K562 (cell line): ENCODE results near the gene SCAMP3. TPM values are rescaled to one million over a fixed set of nuclear protein-coding genes. Genes with fewer than 3 reads are reported as not detected.

Source experiments
- ELK1 ChIP-seq: sonication (generic); formaldehyde crosslinking; IDR thresholded peaks from 2 replicates; pipeline ENCODE4 v1.8.1; 2022; ENCODE audit warnings: missing genetic modification reagents
- FOXJ2 ChIP-seq: fragments of 200-800 bp; sonication (Bioruptor generic); IDR thresholded peaks from 2 replicates; pipeline ENCODE4 v1.6.1; 2016; ENCODE audit warnings: missing genetic modification characterization, missing compliant biosample characterization
- HDAC2 ChIP-seq: fragments of 450-650 bp; IDR thresholded peaks from 2 replicates; pipeline ENCODE4 v1.6.1; 2016; ENCODE audit warnings: mild to moderate bottlenecking
- HLTF ChIP-seq: fragments of 450-650 bp; IDR thresholded peaks from 2 replicates; pipeline ENCODE4 v1.6.1; 2016
- HNRNPLL ChIP-seq: fragments of 200-400 bp; formaldehyde crosslinking; IDR thresholded peaks from 2 replicates; pipeline ENCODE4 v1.6.1; 2017; ENCODE audit warnings: low read length, low read depth, mild to moderate bottlenecking; ENCODE audit not compliant: poor library complexity, severe bottlenecking
- ILK ChIP-seq: fragments of 450-650 bp; IDR thresholded peaks from 2 replicates; pipeline ENCODE4 v1.6.1; 2016; ENCODE audit warnings: missing genetic modification characterization, low read depth, mild to moderate bottlenecking, missing compliant biosample characterization, moderate library complexity, borderline replicate concordance
- MAFG ChIP-seq: fragments of 450-650 bp; conservative IDR thresholded peaks from 2 replicates; pipeline ENCODE4 v1.6.1; 2016; ENCODE audit warnings: missing genetic modification characterization, missing compliant biosample characterization
- NR2C2 ChIP-seq, 2 experiments: fragments of 200-800 bp in 1 of 2; sonication (Bioruptor generic) in 1 of 2; sonication (generic) in 1 of 2; formaldehyde crosslinking in 1 of 2; IDR thresholded peaks; 2 replicates each; pipeline versions ENCODE4 v1.6.1 to v1.8.0; 2016 to 2022; ENCODE audit warnings: mild to moderate bottlenecking in 1 of 2, missing compliant biosample characterization in 1 of 2, missing genetic modification characterization in 1 of 2, missing genetic modification reagents in 1 of 2
- PCBP2 ChIP-seq: fragments of 200-400 bp; formaldehyde crosslinking; IDR thresholded peaks from 2 replicates; pipeline ENCODE4 v1.6.1; 2018; ENCODE audit warnings: low read length, low read depth, mild to moderate bottlenecking, moderate library complexity; ENCODE audit not compliant: poor library complexity, severe bottlenecking
- PKNOX1 ChIP-seq: fragments of 450-650 bp; IDR thresholded peaks from 2 replicates; pipeline ENCODE4 v1.6.1; 2016
- POLR3G ChIP-seq: IDR thresholded peaks from 2 replicates; pipeline ENCODE4 v1.6.1; 2011; ENCODE audit not compliant: insufficient read length, insufficient replicate concordance; ENCODE audit errors: extremely low read depth
- POU5F1 ChIP-seq: fragments of 150-350 bp; IDR thresholded peaks from 2 replicates; pipeline ENCODE4 v1.6.1; 2014; ENCODE audit warnings: borderline replicate concordance, low read length, low read depth, mild to moderate bottlenecking; ENCODE audit not compliant: partially characterized antibody
- RB1 ChIP-seq: fragments of 450-650 bp; IDR thresholded peaks from 2 replicates; pipeline ENCODE4 v1.6.1; 2017; ENCODE audit warnings: low read depth, mild to moderate bottlenecking
- RFX7 ChIP-seq: fragments of 250-450 bp; sonication (Bioruptor Pico); IDR thresholded peaks from 2 replicates; pipeline ENCODE4 v1.5.1; 2021; ENCODE audit warnings: mild to moderate bottlenecking
- ZBTB7A ChIP-seq: IDR thresholded peaks from 2 replicates; pipeline ENCODE4 v1.6.1; 2011; ENCODE audit warnings: low read depth, mild to moderate bottlenecking, low read length, moderate library complexity, borderline replicate concordance; ENCODE audit not compliant: control insufficient read depth
- ZNF217 ChIP-seq: sonication (generic); formaldehyde crosslinking; IDR thresholded peaks from 2 replicates; pipeline ENCODE4 v1.8.0; 2022; ENCODE audit warnings: mild to moderate bottlenecking, missing genetic modification reagents
- ZNF224 ChIP-seq: sonication (generic); formaldehyde crosslinking; IDR thresholded peaks from 2 replicates; pipeline ENCODE4 v1.8.0; 2022; ENCODE audit warnings: mild to moderate bottlenecking, missing genetic modification reagents
- ZNF23 ChIP-seq: fragments of 250-450 bp; sonication (Bioruptor Pico); IDR thresholded peaks from 2 replicates; pipeline ENCODE4 v1.4.0; 2020; ENCODE audit warnings: mild to moderate bottlenecking
- ZNF408 ChIP-seq: fragments of 250-450 bp; sonication (Bioruptor Pico); IDR thresholded peaks from 2 replicates; pipeline ENCODE4 v1.4.0; 2020; ENCODE audit warnings: low read depth, mild to moderate bottlenecking, moderate library complexity
- polyA plus RNA-seq, 8 experiments: library from polyadenylated mRNA; depleted of rRNA in 4 of 8; stranded (reverse) in 5 of 8; unstranded in 3 of 8; fragments of >200 nt; fragmentation: Nextera tagmentation in 2 of 8; fragmentation: Illumina TruSeq in 1 of 8; extraction: Ambion mirVana in 2 of 8; extraction: Trizol in 1 of 8; gene quantifications; 2 replicates each; pipeline versions ENCODE4 v1.2.1 to v1.2.3, GENCODE V29; 2011 to 2014; ENCODE audit warnings: inconsistent platforms in 1 of 8, missing spikeins in 1 of 8
- total RNA-seq, 7 experiments: library from RNA; depleted of rRNA in 6 of 7; stranded (reverse); fragments of >200 nt in 6 of 7; fragmentation: Illumina TruSeq in 2 of 7; extraction: Trizol in 2 of 7; gene quantifications; 2 replicates each; pipeline versions ENCODE4 v1.2.1 to v1.2.3, GENCODE V29; 2011 to 2021; ENCODE audit warnings: low replicate concordance in 1 of 7
- TF ChIP-seq, protein P1 (sequence below): sonication (generic); formaldehyde crosslinking; IDR thresholded peaks from 2 replicates; pipeline ENCODE4 v1.8.0; 2022; ENCODE audit warnings: mild to moderate bottlenecking, missing genetic modification reagents
- TF ChIP-seq, protein P2 (sequence below): IDR thresholded peaks from 2 replicates; pipeline ENCODE4 v1.6.1; 2016; ENCODE audit warnings: missing genetic modification characterization, missing compliant biosample characterization

The SCAMP3 gene
- total and polyA plus RNA-seq, 9 of the 15 experiments (the other 6 are each of a cell fraction or from before 2014, with no cell fraction given): 14.2 to 131 (median 86.1) TPM

GRCh38 chr1:155226188-155226909 lies 35.8 kb downstream of the SCAMP3 start (continued):
- TF ChIP-seq FOXJ2 (tag): 0 out of 2 replicates have a peak, but pooled peaks have one; percentile 31
- no peak for TF ChIP-seq MAFG (tag)
- no peak for TF ChIP-seq ZNF23
- TF ChIP-seq, protein P1, sequence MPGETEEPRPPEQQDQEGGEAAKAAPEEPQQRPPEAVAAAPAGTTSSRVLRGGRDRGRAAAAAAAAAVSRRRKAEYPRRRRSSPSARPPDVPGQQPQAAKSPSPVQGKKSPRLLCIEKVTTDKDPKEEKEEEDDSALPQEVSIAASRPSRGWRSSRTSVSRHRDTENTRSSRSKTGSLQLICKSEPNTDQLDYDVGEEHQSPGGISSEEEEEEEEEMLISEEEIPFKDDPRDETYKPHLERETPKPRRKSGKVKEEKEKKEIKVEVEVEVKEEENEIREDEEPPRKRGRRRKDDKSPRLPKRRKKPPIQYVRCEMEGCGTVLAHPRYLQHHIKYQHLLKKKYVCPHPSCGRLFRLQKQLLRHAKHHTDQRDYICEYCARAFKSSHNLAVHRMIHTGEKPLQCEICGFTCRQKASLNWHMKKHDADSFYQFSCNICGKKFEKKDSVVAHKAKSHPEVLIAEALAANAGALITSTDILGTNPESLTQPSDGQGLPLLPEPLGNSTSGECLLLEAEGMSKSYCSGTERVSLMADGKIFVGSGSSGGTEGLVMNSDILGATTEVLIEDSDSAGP (CRISPR knock-in tag): no peak
- no peak for TF ChIP-seq POU5F1
- TF ChIP-seq, protein P2, sequence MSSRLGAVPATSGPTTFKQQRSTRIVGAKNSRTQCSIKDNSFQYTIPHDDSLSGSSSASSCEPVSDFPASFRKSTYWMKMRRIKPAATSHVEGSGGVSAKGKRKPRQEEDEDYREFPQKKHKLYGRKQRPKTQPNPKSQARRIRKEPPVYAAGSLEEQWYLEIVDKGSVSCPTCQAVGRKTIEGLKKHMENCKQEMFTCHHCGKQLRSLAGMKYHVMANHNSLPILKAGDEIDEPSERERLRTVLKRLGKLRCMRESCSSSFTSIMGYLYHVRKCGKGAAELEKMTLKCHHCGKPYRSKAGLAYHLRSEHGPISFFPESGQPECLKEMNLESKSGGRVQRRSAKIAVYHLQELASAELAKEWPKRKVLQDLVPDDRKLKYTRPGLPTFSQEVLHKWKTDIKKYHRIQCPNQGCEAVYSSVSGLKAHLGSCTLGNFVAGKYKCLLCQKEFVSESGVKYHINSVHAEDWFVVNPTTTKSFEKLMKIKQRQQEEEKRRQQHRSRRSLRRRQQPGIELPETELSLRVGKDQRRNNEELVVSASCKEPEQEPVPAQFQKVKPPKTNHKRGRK: peak; percentile 98
- no peak; the same call in 1 of the 2 replicates for TF ChIP-seq HDAC2
- 0 out of 2 replicates have a peak, but pooled peaks have one; percentile 44 for TF ChIP-seq RB1
- TF ChIP-seq ILK (tag): no peak
- TF ChIP-seq ZNF224 (CRISPR knock-in tag): no peak
- no peak for TF ChIP-seq RFX7 (CRISPR knock-in tag)
- no peak for TF ChIP-seq ZNF217
- no peak for TF ChIP-seq HNRNPLL
- peak; percentile 53; the same call in 1 of the 2 replicates for TF ChIP-seq PKNOX1
- no peak for TF ChIP-seq PCBP2
- TF ChIP-seq ZBTB7A: no peak
- TF ChIP-seq NR2C2 (CRISPR knock-in tag; IDR thresholded peaks at IDR 0.05): no peak
- TF ChIP-seq NR2C2 (tag; IDR thresholded peaks at IDR 0.05): peak; percentile 42; the same call in 1 of the 2 replicates
- peak; percentile 90 for TF ChIP-seq HLTF
- no peak for TF ChIP-seq ELK1 (CRISPR knock-in tag)
- TF ChIP-seq POLR3G: no peak
- TF ChIP-seq ZNF408 (CRISPR knock-in tag): no peak
